Middle frontal gyrus (tissue), 1 donor: ENCODE measurements around the gene TNPO1.
"Not testable (repeated sequence)": the region's sequence is repeated elsewhere in the genome, so short reads cannot be mapped to it uniquely, and the experiment has no call there.

Experiments
- DNase-seq: peaks from one replicate; pipeline ENCODE4 v3.0.0-alpha.2; 2015; ENCODE audit warnings: low spot score; ENCODE audit errors: extremely low spot score

Gene TNPO1

GRCh38 chr5:72816284-72817075, at the start of gene TNPO1:
TNPO1 (plus strand) TSS chr5:72816661; CDS start chr5:72816738, 77 bp downstream.
- peak; percentile 90 for DNase-seq

GRCh38 chr5:72767289-72768010, 49.0 kb upstream of the TNPO1 start:
- DNase-seq = no peak

- DNase-seq = no peak
These were observed 46.2 kb upstream of the TNPO1 start for GRCh38 chr5:72770266-72770665.

GRCh38 chr5:72776684-72777083, 39.8 kb upstream of the TNPO1 start:
- DNase-seq = no peak

DNA sequence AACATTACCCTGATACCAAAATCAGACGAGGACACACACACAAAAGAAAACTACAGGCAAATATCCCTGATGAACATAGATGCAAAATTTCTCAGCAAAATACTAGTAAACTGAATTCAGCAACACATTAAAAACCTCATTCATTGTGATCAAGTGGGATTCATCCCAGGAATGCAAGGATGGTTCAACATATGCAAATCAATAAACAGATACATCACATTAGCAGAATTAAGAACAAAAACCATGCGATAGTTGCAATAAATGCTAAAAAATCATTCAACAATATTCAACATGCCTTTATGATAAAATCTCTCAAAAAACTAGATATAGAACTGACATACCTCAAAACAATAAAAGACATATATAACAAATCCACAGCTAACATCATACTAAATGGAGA, 36.9 kb upstream of the TNPO1 start:
- DNase-seq = no peak

DNA sequence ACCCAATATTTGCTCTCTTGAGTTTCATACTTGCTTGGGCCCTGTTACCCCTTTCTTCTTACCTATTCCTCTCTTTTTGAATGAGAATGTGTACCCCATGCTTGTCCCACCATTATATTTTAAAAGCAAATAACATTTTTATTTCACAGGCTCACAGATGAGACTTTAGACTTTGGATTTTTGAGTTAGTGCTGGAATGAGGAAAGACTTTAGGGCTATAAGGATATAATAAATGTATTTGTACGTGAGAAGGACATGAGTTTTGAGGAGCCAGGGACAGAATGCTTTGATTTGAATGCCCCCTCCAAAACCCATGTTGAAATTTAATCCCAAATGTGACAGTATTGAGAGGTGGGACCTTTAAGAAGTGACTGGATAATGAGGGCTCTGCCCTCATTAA, 33.1 kb upstream of the TNPO1 start:
- DNase-seq = no peak

- DNase-seq = no peak
These were observed 32.3 kb upstream of the TNPO1 start for GRCh38 chr5:72784129-72784528.

DNA sequence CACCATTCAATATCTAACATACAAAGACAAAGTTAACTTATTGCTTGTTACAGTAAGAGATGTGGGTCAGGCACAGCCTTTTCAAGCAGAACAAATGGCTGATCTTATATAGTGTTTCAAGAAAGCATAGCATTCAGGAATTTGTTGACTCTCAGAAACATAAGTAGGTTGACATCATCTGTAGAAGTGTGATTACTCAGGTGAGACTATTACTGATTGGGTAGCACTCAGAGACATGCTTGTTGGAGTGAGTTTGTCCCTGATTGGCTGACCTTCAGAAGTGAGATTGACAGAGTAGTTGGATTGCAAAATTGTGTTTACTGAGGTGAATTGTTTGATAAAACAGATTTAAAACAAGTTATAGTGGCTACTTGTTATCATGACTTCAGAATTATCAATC, 30.7 kb upstream of the TNPO1 start:
- DNase-seq = no peak

DNA sequence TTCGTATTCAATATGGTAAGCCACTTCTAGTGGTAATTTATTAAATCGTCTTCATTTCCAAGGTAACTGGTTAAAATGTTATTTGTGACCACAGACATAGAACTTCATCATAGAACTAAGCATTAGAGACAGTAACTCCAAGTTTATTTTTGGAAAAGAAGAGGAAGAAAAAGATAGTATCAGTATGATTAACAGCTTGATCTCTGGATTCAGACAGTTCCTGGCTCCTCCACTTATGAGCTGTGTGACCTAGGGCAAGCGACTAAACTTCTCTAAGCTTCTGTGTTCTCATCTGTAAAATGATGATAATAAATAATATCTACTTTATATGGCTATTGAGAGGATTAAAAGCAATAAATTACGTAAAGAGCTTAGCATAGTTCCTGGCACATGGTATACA, 29.8 kb upstream of the TNPO1 start:
- no peak for DNase-seq

DNA sequence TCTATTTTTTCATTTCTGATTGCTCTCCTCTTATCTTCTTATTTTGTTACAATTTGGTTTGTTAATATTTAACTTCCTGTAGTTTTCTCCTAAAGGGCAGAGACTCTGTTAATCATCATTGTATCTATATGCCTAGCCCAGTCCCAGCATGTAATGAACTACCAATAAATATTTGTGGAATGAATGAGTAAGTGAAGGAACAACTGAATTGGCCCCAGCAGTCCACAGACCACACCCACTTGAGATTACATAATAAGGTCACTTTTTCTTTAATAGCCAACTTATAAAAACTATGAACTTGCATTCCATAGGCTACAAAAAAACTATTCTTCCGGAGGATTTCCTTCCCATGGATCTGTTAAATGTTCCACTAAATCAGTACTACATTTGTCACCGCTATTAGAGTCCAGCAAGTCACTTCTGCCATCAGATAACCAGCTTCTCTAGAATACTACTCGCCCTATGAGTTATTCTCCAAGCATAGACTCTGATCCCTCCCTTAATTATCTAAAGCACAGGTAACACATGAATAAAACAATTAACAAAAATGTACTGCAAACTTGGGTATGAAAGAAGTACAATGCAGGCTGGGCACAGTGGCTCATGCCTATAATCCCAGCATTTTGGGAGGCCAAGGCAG, 27.5 kb upstream of the TNPO1 start:
- no peak for DNase-seq

DNA sequence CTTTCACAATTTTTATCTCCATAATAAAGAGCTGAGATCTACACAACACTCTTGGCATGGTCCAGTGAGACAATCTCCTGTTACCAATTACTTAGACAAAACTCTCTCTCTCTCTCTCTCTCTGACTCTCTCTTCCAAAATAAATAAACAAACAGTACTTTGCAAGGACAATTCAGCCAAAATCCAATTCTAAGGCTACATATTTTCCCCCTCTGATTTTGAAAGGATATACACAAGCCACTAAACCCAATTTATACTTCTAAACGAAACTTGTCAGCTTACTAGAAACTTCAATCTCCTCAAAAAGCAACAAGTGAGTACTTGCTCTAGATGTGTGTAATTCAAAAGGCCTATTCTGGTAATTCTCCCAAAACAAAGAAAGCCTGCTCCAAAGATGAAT, 26.3 kb upstream of the TNPO1 start:
- no peak for DNase-seq

DNA sequence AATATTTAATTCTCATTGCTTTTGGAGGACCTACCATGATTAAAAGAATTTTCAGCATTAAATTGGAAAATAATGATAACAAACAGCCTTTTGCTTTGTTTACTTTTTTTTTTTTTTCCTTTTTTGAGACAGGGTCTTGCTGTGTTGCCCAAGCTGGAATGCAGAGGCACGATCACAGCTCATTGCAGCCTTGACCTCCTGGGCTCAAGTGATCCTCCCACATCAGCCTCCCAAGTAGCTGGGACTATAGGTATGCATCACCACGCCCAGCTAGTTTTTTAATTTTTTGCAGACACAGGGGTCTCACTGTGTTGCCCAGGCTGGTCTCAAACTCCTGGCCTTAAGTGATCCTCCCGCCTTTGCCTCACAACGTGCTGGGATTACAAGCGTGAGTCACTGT, 23.8 kb upstream of the TNPO1 start:
- DNase-seq = not testable (repeated sequence)

DNA sequence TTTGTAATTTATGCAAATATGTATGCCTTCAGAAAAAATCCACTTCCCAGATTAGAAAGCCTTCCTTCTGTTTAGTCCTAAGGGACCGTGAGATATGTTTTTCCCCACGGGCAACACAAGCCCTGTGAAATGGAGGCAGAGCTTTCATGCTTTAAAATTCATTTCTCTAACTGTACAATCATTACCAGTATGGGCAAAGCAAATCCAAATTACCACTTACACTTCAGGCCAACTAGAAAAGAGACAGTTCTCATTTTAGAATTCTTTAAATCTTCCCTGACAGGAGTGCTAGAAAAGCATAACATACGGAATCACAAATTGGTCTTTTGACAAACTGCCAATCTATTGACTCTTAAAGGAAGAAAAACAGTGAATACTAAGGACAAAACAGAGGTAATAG, 20.5 kb upstream of the TNPO1 start:
- DNase-seq = no peak

DNA sequence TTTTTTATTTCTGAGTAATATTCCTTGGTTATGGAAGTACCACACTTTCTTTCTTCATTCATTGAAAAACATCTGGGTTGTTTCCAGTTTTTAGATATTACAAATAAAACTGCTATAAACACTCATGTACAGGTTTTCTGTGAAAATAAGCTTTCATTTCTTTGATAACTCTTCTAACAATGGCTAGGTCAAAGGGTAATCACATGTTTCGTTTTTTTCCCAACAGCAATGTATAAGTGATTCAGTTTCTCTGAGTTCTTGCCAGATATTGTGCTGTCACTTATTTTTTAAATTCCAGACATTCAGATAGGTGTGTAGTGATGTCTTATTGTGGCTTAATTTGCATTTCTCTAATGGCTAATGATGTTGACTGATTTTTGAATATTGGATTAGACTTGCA, 16.7 kb upstream of the TNPO1 start:
- DNase-seq = no peak

DNA sequence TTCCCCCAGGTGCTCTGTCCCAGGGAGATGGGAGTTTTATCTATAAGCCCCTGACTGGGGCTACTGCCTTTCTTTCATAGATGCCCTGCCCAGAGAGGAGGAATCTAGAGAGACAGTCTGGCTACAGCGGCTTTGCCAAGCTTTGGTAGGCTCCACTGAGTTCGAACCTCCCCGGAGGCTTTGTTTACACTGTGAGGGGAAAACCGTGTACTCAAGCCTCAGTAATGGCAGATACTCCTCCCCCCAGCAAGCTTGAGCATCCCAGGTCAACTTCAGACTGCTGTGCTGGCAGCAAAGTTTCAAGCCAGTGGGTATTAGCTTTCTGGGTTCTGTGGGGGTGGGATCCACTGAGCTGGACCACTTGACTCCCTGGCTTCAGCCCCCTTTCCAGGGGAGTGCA, 7.8 kb upstream of the TNPO1 start:
- DNase-seq = not testable (repeated sequence)

DNA sequence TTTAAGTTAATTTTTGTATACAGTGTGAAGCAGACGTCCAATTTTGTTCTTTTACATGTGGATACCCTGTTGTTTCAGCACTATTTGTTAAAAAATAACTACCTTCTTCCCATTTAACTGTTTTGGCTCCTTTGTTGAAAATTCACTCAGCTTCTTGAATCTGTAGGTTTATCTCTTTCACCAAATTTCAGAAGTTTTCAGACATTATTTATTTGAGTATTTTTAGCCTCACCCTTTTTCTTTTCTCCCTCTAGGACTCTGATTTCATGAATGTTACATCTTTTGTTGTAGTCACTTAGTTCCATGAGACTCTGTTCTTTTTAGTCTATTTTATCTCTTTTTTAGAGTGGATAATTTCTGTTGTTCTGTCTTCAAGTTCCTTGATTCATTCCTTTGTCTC, 4.6 kb upstream of the TNPO1 start:
- DNase-seq = no peak

GRCh38 chr5:72812488-72812887, 4.0 kb upstream of the TNPO1 start:
- DNase-seq = no peak

DNA sequence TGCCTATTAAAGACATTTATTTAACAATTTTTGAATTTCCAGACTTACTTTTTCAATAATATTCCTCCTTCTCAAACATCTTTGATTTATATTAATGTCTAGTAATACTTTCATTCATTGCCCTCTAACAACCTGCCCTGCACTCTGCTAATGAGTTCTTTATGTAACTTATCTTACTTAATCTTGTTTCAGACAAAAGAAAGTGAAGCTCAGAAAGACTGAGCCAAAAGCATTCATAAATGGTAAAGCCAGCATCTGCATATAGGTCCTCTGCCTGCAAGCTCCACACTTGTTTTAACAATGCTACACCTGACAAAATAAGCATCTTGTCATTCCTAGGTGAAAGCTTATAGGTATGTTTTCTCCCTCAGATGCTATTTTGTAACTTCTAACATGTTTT, 2.4 kb upstream of the TNPO1 start:
- DNase-seq = no peak

DNA sequence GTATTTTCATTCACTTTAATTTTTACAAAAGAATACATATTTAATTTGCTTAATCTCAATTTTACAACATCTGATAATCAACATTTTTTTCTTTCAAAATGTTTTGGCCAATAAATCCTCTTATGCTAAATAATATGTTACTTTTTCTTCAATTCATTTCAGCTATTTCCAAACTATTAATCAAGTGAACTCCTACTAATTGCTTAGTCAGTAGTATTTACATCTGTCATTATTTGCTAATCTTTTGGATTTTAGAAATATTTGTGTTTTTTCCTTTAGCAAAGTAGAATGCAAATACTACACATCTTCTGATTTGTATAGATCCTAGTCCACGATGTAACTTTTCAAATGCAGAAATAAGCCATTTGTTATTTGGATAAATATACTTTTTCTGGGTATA, 1.6 kb upstream of the TNPO1 start:
- no peak for DNase-seq

DNA sequence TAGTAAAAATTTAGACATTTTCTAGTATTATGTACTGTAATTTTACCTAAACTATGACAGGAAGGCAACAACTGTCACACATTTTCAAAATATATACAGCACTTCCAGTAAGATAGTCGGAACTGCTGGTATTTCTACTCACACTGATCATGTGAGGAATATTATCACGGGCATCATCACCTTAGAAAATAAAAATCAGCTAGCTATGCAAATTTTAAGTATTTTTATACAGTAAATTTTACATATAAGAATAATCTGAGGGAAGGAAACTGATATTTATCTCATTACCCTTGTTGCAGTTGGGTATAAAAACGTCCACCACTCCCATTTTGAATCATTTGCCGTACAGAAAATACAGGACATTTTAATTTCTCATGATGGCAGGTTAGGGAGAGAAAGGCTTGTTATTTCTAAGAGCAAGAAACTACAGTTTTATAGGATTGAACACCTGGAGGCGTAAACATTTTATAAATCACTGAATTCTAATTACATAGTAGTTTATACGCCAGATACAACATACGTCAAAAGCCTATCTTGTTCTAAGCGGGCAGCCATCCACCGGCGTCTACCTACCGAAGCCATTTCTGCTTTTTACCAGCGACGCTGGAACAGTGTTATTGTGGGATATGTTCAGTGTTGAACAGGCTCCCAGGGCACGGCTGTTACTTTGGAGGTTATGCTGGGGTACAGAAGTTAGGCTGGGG, 729 bp upstream of the TNPO1 start:
- DNase-seq = peak; percentile 29

DNA sequence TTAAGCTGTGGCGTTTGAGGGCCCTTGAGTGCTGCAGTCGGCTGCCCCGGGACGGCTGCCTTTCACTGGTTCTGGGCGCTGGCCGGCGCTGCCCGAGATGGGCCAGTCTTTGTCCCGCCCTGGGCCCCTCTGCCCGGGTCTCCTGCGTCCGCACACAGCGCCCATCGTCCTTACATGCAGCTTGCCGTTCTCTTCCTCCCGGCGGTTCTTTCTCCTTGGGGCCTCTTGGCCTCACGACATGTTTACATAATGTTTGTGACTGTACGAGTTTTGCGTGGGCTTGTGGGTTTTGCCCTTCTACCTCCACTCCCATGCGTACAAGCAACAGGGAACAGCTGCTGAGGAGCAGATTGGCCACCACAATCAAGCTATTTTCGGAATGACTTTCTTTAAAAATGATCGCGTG, 618 bp downstream of the TNPO1 start:
- no peak for DNase-seq
